T-helper 2 cell treated with Interferon-gamma antibody and Interleukin-4, amounts not matched to agents 5 μg/mL and 100 μg/mL, for 36 hours (primary cell): Measurements from ENCODE around the gene CRYGD.

ENCODE experiments used
- DNase-seq: peaks from one replicate; pipeline ENCODE4 v3.0.0; 2021; ENCODE audit warnings: low spot score
- H3K27ac Mint-ChIP-seq: one replicate; pipeline ENCODE4 v1.8.0; 2021; ENCODE audit warnings: mild to moderate bottlenecking, mixed read lengths
- H3K27me3 Mint-ChIP-seq: one replicate; pipeline ENCODE4 v1.8.0; 2021; ENCODE audit warnings: low read depth, mixed read lengths
- H3K36me3 Mint-ChIP-seq: one replicate; pipeline ENCODE4 v1.8.0; 2021; ENCODE audit warnings: low read depth, mixed read lengths
- H3K4me1 Mint-ChIP-seq: one replicate; pipeline ENCODE4 v1.8.0; 2021; ENCODE audit warnings: low read depth, mixed read lengths
- H3K4me3 Mint-ChIP-seq: one replicate; pipeline ENCODE4 v1.8.0; 2022; ENCODE audit warnings: mild to moderate bottlenecking, moderate library complexity, mixed read lengths
- H3K9me3 Mint-ChIP-seq: one replicate; pipeline ENCODE4 v1.8.0; 2021; ENCODE audit warnings: mixed read lengths

Gene CRYGD

GRCh38 chr2:208086029-208086428 lies 38.3 kb downstream of the CRYGD start:
- H3K36me3 Mint-ChIP-seq = no peaks in the 10 kb centered on the region
- peaks cover 22% of the 10 kb centered on the region for H3K27me3 Mint-ChIP-seq
- H3K27ac Mint-ChIP-seq = no peak overlapping the region
- H3K9me3 Mint-ChIP-seq = no peaks in the 10 kb centered on the region
- DNase-seq = no peak
- H3K4me3 Mint-ChIP-seq = no peak overlapping the region
- no peaks in the 10 kb centered on the region for H3K4me1 Mint-ChIP-seq

GRCh38 chr2:208083807-208084206 lies 40.5 kb downstream of the CRYGD start:
- H3K27ac Mint-ChIP-seq = no peak overlapping the region
- H3K9me3 Mint-ChIP-seq = no peaks in the 10 kb centered on the region
- H3K36me3 Mint-ChIP-seq = no peaks in the 10 kb centered on the region
- no peak for DNase-seq
- no peaks in the 10 kb centered on the region for H3K4me1 Mint-ChIP-seq
- H3K27me3 Mint-ChIP-seq = peaks cover 27% of the 10 kb centered on the region
- no peak overlapping the region for H3K4me3 Mint-ChIP-seq

- Mint-ChIP-seq H3K4me1 (no peaks in the 10 kb centered on the region), H3K4me3 (no peak overlapping the region), H3K9me3 (no peaks in the 10 kb centered on the region), H3K27ac (no peak overlapping the region), H3K27me3 (peaks cover 18% of the 10 kb centered on the region), H3K36me3 (no peaks in the 10 kb centered on the region)
- DNase-seq = no peak
These were observed 47.0 kb downstream of the CRYGD start for GRCh38 chr2:208077276-208077675.

DNA sequence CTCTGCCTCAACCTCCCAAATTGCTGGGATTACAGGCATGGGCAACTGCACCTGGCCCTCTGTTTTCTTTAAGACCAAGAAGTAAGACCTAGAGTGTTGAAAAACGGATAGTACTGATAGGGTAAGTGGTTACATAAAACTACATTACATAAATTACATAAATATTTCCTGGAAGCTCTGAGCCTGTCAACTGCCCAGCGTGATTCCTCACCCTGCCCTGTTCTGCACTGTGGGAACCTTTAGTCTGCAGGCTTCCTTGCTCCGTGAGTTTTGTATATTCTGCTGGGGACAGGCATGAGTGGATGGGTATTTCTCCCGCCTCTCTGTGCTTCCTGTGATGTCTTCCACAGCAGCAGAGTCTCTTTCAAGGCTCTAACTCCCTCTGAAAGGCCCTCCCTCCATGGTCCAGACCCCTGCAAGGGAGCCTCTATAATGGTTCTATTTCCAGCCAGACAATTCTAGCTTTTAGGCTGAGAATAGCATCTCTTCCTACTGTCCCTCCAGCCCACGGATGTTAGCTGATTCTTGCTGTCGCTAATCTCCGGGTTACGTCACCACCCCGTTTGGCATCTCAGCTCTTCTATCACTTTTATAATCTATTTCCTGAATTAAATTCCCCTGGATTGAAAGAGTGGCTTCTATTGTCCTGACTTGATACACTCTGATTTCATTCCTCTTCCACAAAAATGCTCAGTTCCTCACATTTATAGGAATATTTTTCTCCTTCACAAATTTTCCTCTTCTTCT lies 49.5 kb downstream of the CRYGD start:
- Mint-ChIP-seq H3K27ac (no peak overlapping the region), H3K36me3 (no peaks in the 10 kb centered on the region), H3K4me3 (no peak overlapping the region), H3K4me1 (peaks cover 2% of the 10 kb centered on the region), H3K9me3 (no peaks in the 10 kb centered on the region), H3K27me3 (peaks cover 13% of the 10 kb centered on the region)
- DNase-seq = no peak

DNA sequence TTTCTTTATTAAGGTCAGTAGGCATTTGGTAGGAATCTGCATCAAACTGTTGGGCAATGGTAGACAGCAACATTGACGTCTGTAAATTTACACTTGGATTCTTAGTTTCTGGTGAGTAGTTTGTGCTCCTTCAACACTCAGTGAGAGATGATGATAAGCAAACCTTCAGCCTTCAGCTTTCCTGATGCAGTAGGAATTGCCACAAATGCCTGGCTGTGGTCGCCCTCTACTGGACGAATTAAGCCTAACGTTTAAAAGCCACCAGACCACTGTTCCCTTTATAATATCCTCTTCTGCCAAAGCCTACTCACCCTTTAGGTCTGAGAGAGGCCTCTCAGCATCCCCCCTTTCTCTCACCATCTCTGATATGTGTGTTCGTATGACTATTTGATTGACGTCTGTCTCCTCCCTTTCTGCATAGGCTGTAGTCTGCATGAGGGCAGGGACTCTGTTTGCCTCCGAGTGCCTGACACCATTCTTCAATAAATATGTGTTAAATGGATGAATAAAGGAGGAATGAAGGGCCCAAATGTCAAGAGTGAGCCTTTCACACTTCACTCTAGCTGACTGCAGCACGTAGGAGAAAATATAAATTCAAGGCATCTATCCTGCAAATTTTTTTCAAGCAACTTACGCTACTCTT lies 52.0 kb downstream of the CRYGD start:
- Mint-ChIP-seq H3K4me1 (peaks cover 2% of the 10 kb centered on the region), H3K36me3 (no peaks in the 10 kb centered on the region), H3K9me3 (no peaks in the 10 kb centered on the region), H3K4me3 (no peak overlapping the region), H3K27me3 (peaks cover 4% of the 10 kb centered on the region), H3K27ac (no peak overlapping the region)
- peak; percentile 27 for DNase-seq
